ENCODE results near the gene PXDN.
"Not testable (repeated sequence)": the region's sequence is repeated elsewhere in the genome, so short reads cannot be mapped to it uniquely, and the experiment has no call there.

The PXDN gene

GRCh38 chr2:1767939-1768691, 23.8 kb upstream of the PXDN start:
- intact Hi-C loops (cut with micrococcal nuclease), result no loop called here

GRCh38 chr2:1766851-1767811, 22.8 kb upstream of the PXDN start:
- H3K4me1 Mint-ChIP-seq (ENCODE audit: low read depth), result no peaks in the 10 kb centered on the region
- intact Hi-C loops (cut with micrococcal nuclease), result no loop called here
- H3K9me3 Mint-ChIP-seq, result no peaks in the 10 kb centered on the region
- H3K4me3 Mint-ChIP-seq, result no peak overlapping the region
- H3K36me3 Mint-ChIP-seq (ENCODE audit: low read depth), result no peaks in the 10 kb centered on the region
- no peaks in the 10 kb centered on the region for H3K27me3 Mint-ChIP-seq
- H3K27ac Mint-ChIP-seq, result no peak overlapping the region

More at GRCh38 chr2:1767939-1768691, 23.8 kb upstream of the PXDN start:
- no peaks in the 10 kb centered on the region for H3K4me1 Mint-ChIP-seq (ENCODE audit: low read depth)
- H3K27me3 Mint-ChIP-seq, result no peaks in the 10 kb centered on the region
- no peak overlapping the region for H3K4me3 Mint-ChIP-seq
- no peaks in the 10 kb centered on the region for H3K9me3 Mint-ChIP-seq
- H3K27ac Mint-ChIP-seq, result no peak overlapping the region
- no peaks in the 10 kb centered on the region for H3K36me3 Mint-ChIP-seq (ENCODE audit: low read depth)

GRCh38 chr2:1766425-1766824, 22.1 kb upstream of the PXDN start:
- H3K4me1 Mint-ChIP-seq (ENCODE audit: low read depth), result no peaks in the 10 kb centered on the region
- H3K27ac Mint-ChIP-seq, result no peak overlapping the region
- H3K9me3 Mint-ChIP-seq, result no peaks in the 10 kb centered on the region
- intact Hi-C loops (cut with micrococcal nuclease), result no loop called here
- H3K36me3 Mint-ChIP-seq (ENCODE audit: low read depth), result no peaks in the 10 kb centered on the region
- no peaks in the 10 kb centered on the region for H3K27me3 Mint-ChIP-seq
- no peak overlapping the region for H3K4me3 Mint-ChIP-seq

- H3K27ac Mint-ChIP-seq; H3K4me3 Mint-ChIP-seq; H3K9me3 Mint-ChIP-seq; intact Hi-C loops (cut with micrococcal nuclease); H3K36me3 Mint-ChIP-seq (ENCODE audit: low read depth); H3K27me3 Mint-ChIP-seq; H3K4me1 Mint-ChIP-seq (ENCODE audit: low read depth): not testable (repeated sequence)
These were observed 20.9 kb upstream of the PXDN start for GRCh38 chr2:1765201-1765600.

- H3K36me3 Mint-ChIP-seq (ENCODE audit: low read depth), result no peaks in the 10 kb centered on the region
These were observed 15.3 kb upstream of the PXDN start for GRCh38 chr2:1759611-1759930.

GRCh38 chr2:1758774-1759610, 14.7 kb upstream of the PXDN start:
- peaks cover 29% of the 10 kb centered on the region for H3K9me3 Mint-ChIP-seq
- H3K27ac Mint-ChIP-seq, result no peak overlapping the region
- intact Hi-C loops (cut with micrococcal nuclease), result no loop called here
- H3K4me3 Mint-ChIP-seq, result no peak overlapping the region
- no peaks in the 10 kb centered on the region for H3K4me1 Mint-ChIP-seq (ENCODE audit: low read depth)
- no peaks in the 10 kb centered on the region for H3K27me3 Mint-ChIP-seq
- H3K36me3 Mint-ChIP-seq (ENCODE audit: low read depth), result no peaks in the 10 kb centered on the region

More at GRCh38 chr2:1759611-1759930, 15.3 kb upstream of the PXDN start:
- no peak overlapping the region for H3K27ac Mint-ChIP-seq
- no peaks in the 10 kb centered on the region for H3K27me3 Mint-ChIP-seq
- no peaks in the 10 kb centered on the region for H3K4me1 Mint-ChIP-seq (ENCODE audit: low read depth)
- peaks cover 23% of the 10 kb centered on the region for H3K9me3 Mint-ChIP-seq
- H3K4me3 Mint-ChIP-seq, result no peak overlapping the region
- intact Hi-C loops (cut with micrococcal nuclease), result no loop called here

GRCh38 chr2:1758171-1758570, 13.9 kb upstream of the PXDN start:
- Mint-ChIP-seq H3K9me3 (peaks cover 31% of the 10 kb centered on the region), H3K4me1 (ENCODE audit: low read depth) (no peaks in the 10 kb centered on the region), H3K27ac (no peak overlapping the region), H3K27me3 (no peaks in the 10 kb centered on the region), H3K36me3 (ENCODE audit: low read depth) (no peaks in the 10 kb centered on the region), H3K4me3 (no peak overlapping the region)
- intact Hi-C loops (cut with micrococcal nuclease), result no loop called here

- Mint-ChIP-seq H3K27me3 (no peaks in the 10 kb centered on the region), H3K9me3 (peaks cover 31% of the 10 kb centered on the region), H3K4me1 (ENCODE audit: low read depth) (no peaks in the 10 kb centered on the region), H3K4me3 (no peak overlapping the region), H3K27ac (no peak overlapping the region), H3K36me3 (ENCODE audit: low read depth) (no peaks in the 10 kb centered on the region)
- intact Hi-C loops (cut with micrococcal nuclease), result no loop called here
These were observed 13.3 kb upstream of the PXDN start for GRCh38 chr2:1757567-1757966.

- H3K27ac Mint-ChIP-seq; H3K36me3 Mint-ChIP-seq (ENCODE audit: low read depth); H3K27me3 Mint-ChIP-seq; H3K4me3 Mint-ChIP-seq; intact Hi-C loops (cut with micrococcal nuclease); H3K4me1 Mint-ChIP-seq (ENCODE audit: low read depth): not testable (repeated sequence)
- H3K9me3 Mint-ChIP-seq, result peaks cover 31% of the 10 kb centered on the region
These were observed 12.8 kb upstream of the PXDN start for GRCh38 chr2:1757146-1757545.

GRCh38 chr2:1756456-1756855, 12.1 kb upstream of the PXDN start:
- Mint-ChIP-seq H3K27ac (no peak overlapping the region), H3K27me3 (no peaks in the 10 kb centered on the region), H3K4me1 (ENCODE audit: low read depth) (no peaks in the 10 kb centered on the region), H3K36me3 (ENCODE audit: low read depth) (no peaks in the 10 kb centered on the region), H3K4me3 (no peak overlapping the region), H3K9me3 (peaks cover 31% of the 10 kb centered on the region)
- intact Hi-C loops (cut with micrococcal nuclease), result no loop called here

GRCh38 chr2:1755436-1756191, 11.3 kb upstream of the PXDN start:
- Mint-ChIP-seq H3K9me3 (peaks cover 31% of the 10 kb centered on the region), H3K27ac (no peak overlapping the region), H3K36me3 (ENCODE audit: low read depth) (no peaks in the 10 kb centered on the region), H3K4me3 (no peak overlapping the region), H3K4me1 (ENCODE audit: low read depth) (no peaks in the 10 kb centered on the region), H3K27me3 (peaks cover 2% of the 10 kb centered on the region)
- intact Hi-C loops (cut with micrococcal nuclease), result no loop called here

- intact Hi-C loops (cut with micrococcal nuclease), result no loop called here
- Mint-ChIP-seq H3K27me3 (peaks cover 2% of the 10 kb centered on the region), H3K4me1 (ENCODE audit: low read depth) (no peaks in the 10 kb centered on the region), H3K4me3 (no peak overlapping the region), H3K27ac (no peak overlapping the region), H3K9me3 (peaks cover 31% of the 10 kb centered on the region), H3K36me3 (ENCODE audit: low read depth) (no peaks in the 10 kb centered on the region)
These were observed 10.3 kb upstream of the PXDN start for GRCh38 chr2:1754461-1755170.

GRCh38 chr2:1754046-1754445, 9.7 kb upstream of the PXDN start:
- no peak overlapping the region for H3K27ac Mint-ChIP-seq
- intact Hi-C loops (cut with micrococcal nuclease), result no loop called here
- H3K4me1 Mint-ChIP-seq (ENCODE audit: low read depth), result no peaks in the 10 kb centered on the region
- no peaks in the 10 kb centered on the region for H3K36me3 Mint-ChIP-seq (ENCODE audit: low read depth)
- H3K27me3 Mint-ChIP-seq, result peaks cover 2% of the 10 kb centered on the region
- H3K4me3 Mint-ChIP-seq, result no peak overlapping the region
- peaks cover 31% of the 10 kb centered on the region for H3K9me3 Mint-ChIP-seq

Data from dendritic cell treated with granulocyte-macrophage colony-stimulating factor and Interleukin-4, amounts not matched to agents 40 ng/mL and 50 ng/mL, for 4 days (primary cell).